Psoas muscle (tissue), 8 donors: ENCODE measurements around the gene LY9. TPM values are rescaled to one million over a fixed set of nuclear protein-coding genes. Genes with fewer than 3 reads are reported as not detected.

Experiments
- ATAC-seq, 4 donors: fragments of 200-7000 bp; cut with Tn5 transposase; one replicate each; pipeline ENCODE4 v1.9.1; 2020; ENCODE audit warnings: moderate library complexity in 3 of 4, mild to moderate bottlenecking in 2 of 4
- DNase-seq, 2 donors: peaks; one replicate each; pipeline ENCODE4 v3.0.0-alpha.2; 2020
- H3K27ac ChIP-seq: fragments of 200-600 bp; one replicate; pipeline ENCODE4 v1.8.0; 2022
- H3K27me3 ChIP-seq, 3 donors: fragments of 200-600 bp in 1 of 3; one replicate each; pipeline versions ENCODE4 v1.6.1 to v1.8.0; 2013 to 2022; ENCODE audit warnings: low read length in 2 of 3, mild to moderate bottlenecking in 2 of 3, moderate library complexity in 1 of 3; ENCODE audit not compliant: insufficient read depth in 3 of 3
- H3K36me3 ChIP-seq, 2 donors: fragments of 200-600 bp in 1 of 2; one replicate each; pipeline versions ENCODE4 v1.6.1 to v1.8.0; 2013 to 2022; ENCODE audit warnings: low read depth in 1 of 2, mild to moderate bottlenecking in 1 of 2, moderate library complexity in 1 of 2; ENCODE audit not compliant: insufficient read depth in 1 of 2
- H3K4me1 ChIP-seq: fragments of 200-600 bp; one replicate; pipeline ENCODE4 v1.8.0; 2022
- H3K4me3 ChIP-seq: fragments of 200-600 bp; one replicate; pipeline ENCODE4 v1.8.0; 2022; ENCODE audit warnings: mild to moderate bottlenecking
- H3K9me3 ChIP-seq: fragments of 200-600 bp; one replicate; pipeline ENCODE4 v1.8.0; 2022
- WGBS, 3 donors: extraction: QIAGEN DNeasy Blood & Tissue Kit; methylation state at CpG; one replicate each; pipeline versions ENCODE4 v1.1.6 to v1.1.7; 2013; 5-methylcytosine and 5-hydroxymethylcytosine counted together
- intact Hi-C, 2 donors: fragments of 100-400 bp; cut with DNase I; formaldehyde crosslinking; loops; one replicate each; pipeline versions ENCODE4 v1.11.0 to v1.14.2; 2022
- polyA plus RNA-seq, 3 donors: library from polyadenylated mRNA; stranded (reverse); fragments of 200-250 nt; gene quantifications; one replicate each; pipeline ENCODE4 v1.2.3, GENCODE V29; 2013
- total RNA-seq, 4 donors: library from RNA; stranded (reverse); fragmentation: NEBNext Ultra II Directional in 2 of 4; extraction: Animal tissue kit (Norgen Biotek cat#: 25700) in 2 of 4; gene quantifications; one replicate each; pipeline versions ENCODE4 v1.2.1 to v1.2.4, GENCODE V29; 2021 to 2023
- TF ChIP-seq, protein P1 (sequence below): fragments of 200-600 bp; IDR thresholded peaks from one replicate; pipeline ENCODE4 v1.8.0; 2022; ENCODE audit warnings: antibody characterized with exemption
- donor health status: healthy with polysubstance abuse.
- donor health status: DM: no; HTN: no; CAD: no; lungs with moderate emphysema.
- donor health status: Bipolar disorder and iron deficiency.
- donor health status: healthy.
- donor health status: DM: yes; HTN: yes; CAD: no.
- donor health status: DM: no; HTN: no; CAD: no.
- donor health status: DM: no; HTN: no; CAD: no.
- donor health status: DM: yes; HTN: yes; CAD: no.

Gene LY9
- total and polyA plus RNA-seq, 7 donors: 0.06 to 0.49 (median 0.27) TPM; not detected in 2

DNA sequence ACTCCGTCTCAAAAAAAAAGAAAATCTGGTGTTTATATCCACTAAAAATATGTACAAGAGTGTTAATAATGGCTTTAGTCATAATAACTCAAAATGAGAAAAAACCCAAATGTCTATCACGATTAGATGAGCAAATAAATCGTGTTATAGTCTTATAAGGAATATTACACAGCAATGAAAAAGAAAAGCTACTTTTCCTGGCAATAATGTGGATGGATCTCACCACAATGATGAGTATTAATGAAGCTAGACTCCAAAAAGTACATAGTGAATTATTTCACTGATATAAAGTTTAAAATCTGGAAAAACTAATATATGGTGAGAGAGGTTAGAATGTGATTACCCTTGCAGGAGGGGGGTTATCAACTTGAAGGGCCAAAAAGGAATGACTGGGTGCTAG, 57.0 kb downstream of the LY9 start:
- H3K36me3 ChIP-seq: no peaks in the 10 kb centered on the region
- TF ChIP-seq, protein P1, sequence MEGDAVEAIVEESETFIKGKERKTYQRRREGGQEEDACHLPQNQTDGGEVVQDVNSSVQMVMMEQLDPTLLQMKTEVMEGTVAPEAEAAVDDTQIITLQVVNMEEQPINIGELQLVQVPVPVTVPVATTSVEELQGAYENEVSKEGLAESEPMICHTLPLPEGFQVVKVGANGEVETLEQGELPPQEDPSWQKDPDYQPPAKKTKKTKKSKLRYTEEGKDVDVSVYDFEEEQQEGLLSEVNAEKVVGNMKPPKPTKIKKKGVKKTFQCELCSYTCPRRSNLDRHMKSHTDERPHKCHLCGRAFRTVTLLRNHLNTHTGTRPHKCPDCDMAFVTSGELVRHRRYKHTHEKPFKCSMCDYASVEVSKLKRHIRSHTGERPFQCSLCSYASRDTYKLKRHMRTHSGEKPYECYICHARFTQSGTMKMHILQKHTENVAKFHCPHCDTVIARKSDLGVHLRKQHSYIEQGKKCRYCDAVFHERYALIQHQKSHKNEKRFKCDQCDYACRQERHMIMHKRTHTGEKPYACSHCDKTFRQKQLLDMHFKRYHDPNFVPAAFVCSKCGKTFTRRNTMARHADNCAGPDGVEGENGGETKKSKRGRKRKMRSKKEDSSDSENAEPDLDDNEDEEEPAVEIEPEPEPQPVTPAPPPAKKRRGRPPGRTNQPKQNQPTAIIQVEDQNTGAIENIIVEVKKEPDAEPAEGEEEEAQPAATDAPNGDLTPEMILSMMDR: no peak
- WGBS, 3 donors: 84 to 89% (median 85%) methylated on average over 3 of the region's 3 CpGs
- H3K27me3 ChIP-seq: no peaks in the 10 kb centered on the region
- H3K27ac ChIP-seq: no peak overlapping the region
- no peaks in the 10 kb centered on the region for H3K4me1 ChIP-seq
- H3K4me3 ChIP-seq: no peak overlapping the region
- DNase-seq: no peak
- intact Hi-C loops: no loop called here
- no peaks in the 10 kb centered on the region for H3K9me3 ChIP-seq
- ATAC-seq: no peak

DNA sequence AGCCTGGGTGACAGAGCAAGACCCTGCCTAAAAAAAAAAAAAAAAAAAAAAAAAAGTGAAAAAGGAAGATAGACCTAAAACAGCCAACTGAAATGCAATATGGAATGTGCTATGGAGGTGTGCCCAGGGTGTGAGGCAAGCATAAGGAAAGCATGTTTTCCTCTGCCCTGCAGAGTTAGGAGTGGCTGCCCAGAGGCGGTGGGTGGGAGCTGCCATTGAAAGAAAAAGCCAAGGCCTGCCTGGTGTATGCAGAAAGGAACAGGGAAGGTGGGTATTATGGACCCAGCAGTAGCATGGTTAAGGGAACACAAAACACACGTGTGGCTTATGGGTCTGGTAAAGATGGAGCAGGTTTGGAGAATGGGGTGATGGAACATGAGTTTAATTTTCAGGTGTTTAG, 57.8 kb downstream of the LY9 start:
- TF ChIP-seq, protein P1: no peak
- DNase-seq (no peak), ATAC-seq (no peak)
- Histone ChIP-seq H3K4me1 (no peaks in the 10 kb centered on the region), H3K27ac (no peak overlapping the region), H3K9me3 (no peaks in the 10 kb centered on the region), H3K27me3 (no peaks in the 10 kb centered on the region), H3K4me3 (no peak overlapping the region), H3K36me3 (no peaks in the 10 kb centered on the region)
- 75 to 80% (median 77%) methylated on average over 2 of the region's 2 CpGs for WGBS, 3 donors
- intact Hi-C loops: no loop called here

DNA sequence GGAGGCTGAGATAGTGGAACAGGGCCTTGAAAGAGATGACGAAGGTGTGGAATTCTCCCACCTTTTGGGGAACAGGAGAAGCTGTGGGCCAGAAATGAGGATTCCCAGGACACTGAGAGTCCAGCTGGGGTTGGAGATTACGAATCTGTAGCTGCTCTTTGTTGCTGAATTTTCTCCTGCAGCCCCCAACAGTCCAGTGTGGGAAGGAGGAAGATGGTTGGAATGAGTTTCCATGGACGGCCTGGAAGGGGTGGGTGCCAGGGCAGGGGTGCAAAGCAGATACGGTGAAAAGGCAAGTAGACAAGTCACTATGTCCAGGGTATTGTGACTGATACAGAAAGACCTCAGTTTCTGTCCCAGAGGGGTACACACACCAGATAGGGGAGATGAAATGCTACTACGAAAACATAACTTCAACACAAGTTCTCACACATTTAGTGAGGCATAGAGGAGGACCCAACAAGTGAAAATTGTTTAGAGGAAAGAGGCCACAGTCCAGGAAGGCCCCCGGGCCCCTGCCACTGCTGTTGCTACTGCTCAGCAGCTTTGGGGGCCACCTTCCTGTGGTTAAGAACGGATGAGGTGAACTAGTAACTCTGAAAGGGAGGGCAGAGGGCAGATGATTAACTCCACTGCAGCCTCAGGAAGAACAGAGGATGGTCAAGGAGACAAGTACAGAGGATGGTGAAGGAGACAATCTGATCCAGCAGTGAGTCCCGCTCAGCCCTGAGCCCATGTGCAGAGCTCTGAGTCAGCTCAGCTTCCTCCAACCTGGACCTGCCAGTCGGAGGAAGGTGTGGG, 59.4 kb downstream of the LY9 start:
- ATAC-seq: no peak
- H3K9me3 ChIP-seq: no peaks in the 10 kb centered on the region
- DNase-seq: no peak
- TF ChIP-seq, protein P1: no peak
- no peak overlapping the region for H3K4me3 ChIP-seq
- H3K27ac ChIP-seq: no peak overlapping the region
- H3K4me1 ChIP-seq: no peaks in the 10 kb centered on the region
- no peaks in the 10 kb centered on the region for H3K27me3 ChIP-seq
- H3K36me3 ChIP-seq: no peaks in the 10 kb centered on the region
- 65 to 73% (median 68%) methylated on average over 9 of the region's 9 CpGs for WGBS, 3 donors
- intact Hi-C loops: no loop called here

DNA sequence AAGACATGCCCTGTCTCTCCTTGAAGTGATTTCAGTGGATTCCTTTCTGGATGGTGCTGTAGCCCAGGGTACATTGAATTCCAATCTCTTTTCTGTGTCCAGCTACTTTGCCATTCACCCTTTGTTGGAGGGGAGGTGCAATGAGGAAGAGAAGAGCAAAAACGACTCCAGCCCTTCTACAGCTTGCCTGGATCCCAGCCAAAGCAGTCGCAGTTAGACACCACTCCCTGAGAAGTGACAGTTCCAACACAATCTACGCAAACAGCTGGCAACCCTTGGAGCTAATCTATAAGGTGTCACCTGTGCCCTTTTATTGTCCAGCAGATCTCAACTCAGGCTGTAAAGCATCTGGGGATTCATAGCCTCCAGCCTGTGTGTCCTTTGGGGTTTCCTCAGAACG, 62.1 kb downstream of the LY9 start:
- WGBS, 3 donors: 31 to 40% (median 34%) methylated on average over 4 of the region's 4 CpGs
- intact Hi-C loops: no loop called here
- DNase-seq (no peak), ATAC-seq (no peak)
- H3K4me1 ChIP-seq: no peaks in the 10 kb centered on the region
- no peaks in the 10 kb centered on the region for H3K36me3 ChIP-seq
- H3K9me3 ChIP-seq: no peaks in the 10 kb centered on the region
- no peak overlapping the region for H3K27ac ChIP-seq
- TF ChIP-seq, protein P1: no peak
- no peak overlapping the region for H3K4me3 ChIP-seq
- peaks cover 0 to 2% (median 0%) of the 10 kb centered on the region in 3 donors for H3K27me3 ChIP-seq

DNA sequence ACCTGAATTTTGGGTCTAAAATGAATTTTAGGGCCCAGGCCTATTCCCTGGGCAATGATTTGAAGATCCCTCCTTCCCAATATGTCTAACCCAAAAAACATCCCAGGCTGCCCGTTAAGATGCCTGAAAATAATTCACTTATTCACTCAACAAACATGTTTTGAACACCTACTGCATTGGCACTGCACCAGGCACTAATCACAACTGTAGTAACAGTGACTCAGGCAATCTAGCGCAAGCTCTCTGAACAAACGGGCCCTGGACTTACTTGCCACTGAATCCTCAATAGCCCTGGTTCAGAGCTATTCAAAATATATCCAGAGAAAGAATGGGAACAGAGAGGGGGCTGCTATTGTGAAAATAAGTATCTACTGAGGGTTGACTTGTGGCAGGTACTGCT, 62.5 kb downstream of the LY9 start:
- no peaks in the 10 kb centered on the region for H3K4me1 ChIP-seq

More for the DNA sequence above, 62.5 kb downstream of the LY9 start:
- peaks cover 0 to 2% (median 0%) of the 10 kb centered on the region in 3 donors for H3K27me3 ChIP-seq
- TF ChIP-seq, protein P1: no peak
- DNase-seq (no peak), ATAC-seq (no peak)
- no peak overlapping the region for H3K27ac ChIP-seq
- WGBS, 3 donors: 73 to 80% (median 76%) methylated on average over 3 of the region's 3 CpGs
- no peaks in the 10 kb centered on the region for H3K9me3 ChIP-seq
- intact Hi-C loops: no loop called here
- no peaks in the 10 kb centered on the region for H3K36me3 ChIP-seq
- H3K4me3 ChIP-seq: no peak overlapping the region
